NCI-H510A (cell line): ENCODE data around the gene GDF10.

Source experiments
- DNase-seq: peaks from one replicate; lab custom pipeline; 2025; lab: John Stamatoyannopoulos, UW

Gene GDF10

GRCh38 chr10:47334466-47335295, 34.7 kb downstream of the GDF10 start:
- no peak for DNase-seq

DNA sequence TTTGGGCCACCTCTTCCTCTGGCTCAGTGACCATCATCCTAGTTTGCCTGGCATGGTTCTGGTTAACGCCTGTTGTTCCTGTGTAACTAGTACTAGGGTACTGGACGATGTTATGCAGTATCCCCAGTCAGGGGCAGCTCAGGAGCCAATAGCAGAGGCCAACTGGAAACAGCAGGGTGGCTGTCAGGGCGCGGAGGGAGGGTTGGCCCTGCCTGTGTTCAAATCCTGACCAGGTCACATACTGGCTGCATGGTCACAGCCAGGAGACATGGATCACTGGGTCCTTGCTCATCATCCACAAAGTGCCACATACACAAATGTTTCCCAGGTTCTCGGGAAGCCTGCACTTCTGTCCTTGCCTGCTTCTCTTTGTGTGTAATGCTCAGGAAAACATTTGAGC, 35.9 kb downstream of the GDF10 start:
- no peak for DNase-seq

DNA sequence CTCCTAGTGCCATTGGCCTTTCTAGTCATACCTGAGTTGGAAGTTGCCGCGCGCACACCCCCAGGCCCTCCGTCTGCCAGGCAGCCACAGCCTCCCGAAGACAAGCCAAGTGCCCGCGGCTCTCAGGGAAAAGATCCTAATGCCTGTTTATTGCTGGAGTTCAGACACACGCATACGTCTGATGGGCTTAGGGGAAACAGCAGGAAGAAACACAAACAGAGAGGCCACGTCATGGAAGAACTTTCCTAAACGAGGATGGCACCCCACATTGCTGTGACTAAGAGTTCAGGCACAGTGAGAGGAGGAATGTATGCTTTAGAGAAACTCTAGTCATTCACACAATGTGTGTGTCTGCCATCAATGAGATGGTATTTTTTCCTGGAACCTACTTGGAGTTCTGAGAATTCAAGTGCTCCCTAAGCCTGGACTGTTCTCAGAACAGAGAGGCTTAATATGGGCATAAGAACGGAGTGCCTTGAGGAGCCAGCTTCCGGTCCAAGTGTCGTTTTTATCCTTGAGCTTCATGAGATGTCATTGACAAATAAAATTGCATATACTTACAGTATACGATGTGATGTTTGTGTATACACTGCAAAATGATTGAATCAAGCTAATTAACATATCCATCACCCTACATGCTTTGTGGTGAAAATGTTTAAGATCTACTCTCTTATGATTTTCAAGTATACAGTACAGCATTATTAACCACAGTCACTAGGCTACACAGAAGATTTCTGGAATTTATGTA, 36.6 kb downstream of the GDF10 start:
- DNase-seq: no peak

DNA sequence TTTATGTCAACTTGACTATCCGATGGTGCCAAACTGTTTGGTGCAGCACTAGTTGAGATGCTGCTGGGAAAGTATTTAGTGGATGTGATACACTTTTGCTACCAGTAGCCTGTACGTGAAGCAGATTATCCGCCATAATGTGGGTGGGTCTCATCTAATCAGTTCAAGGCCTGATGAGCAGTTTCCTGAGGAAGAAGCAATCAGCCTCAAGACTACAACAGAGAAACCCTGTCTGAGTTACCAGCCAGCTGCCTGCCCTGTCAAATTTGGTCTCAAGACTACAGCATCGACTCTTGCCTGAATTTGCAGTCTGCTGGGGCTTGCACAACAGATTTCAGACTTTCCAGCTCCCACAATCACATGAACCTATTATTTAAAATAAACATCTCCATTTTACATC, 37.3 kb downstream of the GDF10 start:
- no peak for DNase-seq

- no peak for DNase-seq
Observed at GRCh38 chr10:47339186-47339735, 39.3 kb downstream of the GDF10 start.

DNA sequence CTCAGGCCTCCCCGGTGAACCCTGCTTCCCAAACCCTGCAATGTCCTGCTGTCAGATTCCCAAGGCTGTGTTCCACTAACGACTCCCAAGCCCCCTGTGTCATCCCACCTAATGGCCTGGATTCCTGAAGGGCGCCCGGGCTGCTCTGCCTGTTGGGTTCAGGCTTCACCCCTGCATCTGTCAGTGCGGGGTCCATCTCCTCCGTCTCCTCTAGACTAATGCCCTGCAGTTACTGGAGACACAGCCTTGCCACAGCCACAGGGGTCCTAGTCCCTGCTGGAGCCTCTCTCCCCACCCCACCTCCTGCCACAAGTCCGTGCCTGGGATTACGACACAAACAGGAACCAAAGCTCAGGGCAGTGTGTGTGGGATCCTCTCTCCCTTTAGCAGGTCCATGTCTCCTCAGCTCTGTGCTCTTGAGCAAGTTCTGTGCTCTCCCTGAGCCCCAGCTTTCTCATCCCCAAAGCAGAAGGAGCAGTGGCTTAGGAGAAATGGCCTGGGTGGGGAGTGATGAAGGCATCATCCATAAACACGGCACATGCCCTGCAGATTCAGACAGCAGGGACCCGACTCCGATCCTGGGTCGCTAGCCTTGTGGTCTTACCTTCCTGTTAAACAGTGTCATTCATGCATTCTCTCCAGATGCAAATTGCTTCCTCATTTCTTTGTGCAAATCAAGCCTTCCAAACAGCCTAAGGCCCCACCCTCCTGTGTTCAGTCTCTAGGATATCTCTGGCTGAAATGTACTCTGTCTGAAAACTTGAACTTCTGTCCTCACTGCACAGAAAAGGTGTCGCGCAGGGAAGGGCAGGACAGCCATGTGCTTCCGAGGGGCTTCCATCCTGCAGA, 40.0 kb downstream of the GDF10 start:
- no peak for DNase-seq

DNA sequence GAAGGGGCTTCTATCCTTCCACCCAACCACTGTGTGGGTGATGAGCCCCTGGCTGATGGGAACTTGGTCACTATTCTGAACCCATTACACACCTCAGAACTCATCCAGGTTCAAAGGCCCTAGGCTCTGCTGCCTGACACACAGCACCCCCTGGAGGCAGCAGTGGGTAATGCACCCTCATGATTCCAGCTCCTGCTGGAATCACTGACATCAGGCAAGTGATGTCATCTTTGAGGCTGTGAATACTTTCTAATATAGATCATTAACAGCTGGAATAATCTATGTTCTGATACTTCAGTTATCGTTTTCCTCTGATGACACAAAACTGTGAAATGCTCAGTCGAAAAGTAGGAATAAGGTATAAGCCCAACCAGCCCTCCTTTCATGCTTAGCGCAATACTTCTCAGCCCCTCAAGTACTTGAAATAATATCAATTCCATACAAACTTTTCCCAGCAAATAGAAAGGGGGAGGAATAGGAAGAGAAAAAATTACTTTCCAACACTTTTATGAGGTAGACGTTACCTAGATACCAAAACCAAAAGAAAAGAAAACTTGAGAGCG, 40.7 kb downstream of the GDF10 start:
- no peak for DNase-seq

- no peak for DNase-seq
Observed at GRCh38 chr10:47344996-47345870, 45.2 kb downstream of the GDF10 start.

GRCh38 chr10:47346581-47347302, 46.7 kb downstream of the GDF10 start:
- DNase-seq: peak; percentile 23

DNA sequence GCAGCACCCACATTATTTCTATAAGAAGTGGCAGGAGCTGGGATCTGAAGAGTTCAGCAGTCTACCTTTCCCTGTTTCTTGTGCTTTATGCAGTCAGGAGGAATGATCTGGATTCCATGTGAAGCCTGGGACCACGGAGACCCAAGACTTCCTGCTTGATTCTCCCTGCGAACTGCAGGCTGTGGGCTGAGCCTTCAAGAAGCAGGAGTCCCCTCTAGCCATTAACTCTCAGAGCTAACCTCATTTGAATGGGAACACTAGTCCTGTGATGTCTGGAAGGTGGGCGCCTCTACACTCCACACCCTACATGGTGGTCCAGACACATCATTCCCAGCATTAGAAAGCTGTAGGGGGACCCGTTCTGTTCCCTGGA, 47.3 kb downstream of the GDF10 start:
- no peak for DNase-seq

DNA sequence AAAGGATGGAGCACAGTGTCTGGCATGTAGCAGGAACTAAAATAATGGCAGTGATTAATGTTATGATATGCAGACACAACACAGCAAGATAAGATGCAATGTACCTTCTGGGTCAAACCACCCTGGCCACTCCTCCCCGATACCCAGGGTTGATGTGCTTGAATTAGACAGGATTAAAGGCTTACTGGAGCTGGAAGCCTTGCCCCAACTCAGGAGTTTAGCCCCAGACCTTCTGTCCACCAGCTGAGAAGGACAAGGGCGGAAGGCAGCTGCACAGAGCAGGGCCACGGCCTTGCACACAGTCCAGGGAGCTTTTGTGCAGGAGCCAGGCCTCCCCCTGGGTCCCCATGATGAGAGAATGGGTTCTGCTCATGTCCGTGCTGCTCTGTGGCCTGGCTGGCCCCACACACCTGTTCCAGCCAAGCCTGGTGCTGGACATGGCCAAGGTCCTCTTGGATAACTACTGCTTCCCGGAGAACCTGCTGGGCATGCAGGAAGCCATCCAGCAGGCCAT, 48.2 kb downstream of the GDF10 start, which contains the start of gene RBP3:
RBP3 (plus strand) TSS at position 226 of the 514 bp plus-strand sequence; CDS start at position 348, 122 bp downstream.
- no peak for DNase-seq

GRCh38 chr10:47348661-47349470, 48.9 kb downstream of the GDF10 start:
- no peak for DNase-seq

- DNase-seq: no peak
Observed at GRCh38 chr10:47349516-47349915, 49.5 kb downstream of the GDF10 start.

DNA sequence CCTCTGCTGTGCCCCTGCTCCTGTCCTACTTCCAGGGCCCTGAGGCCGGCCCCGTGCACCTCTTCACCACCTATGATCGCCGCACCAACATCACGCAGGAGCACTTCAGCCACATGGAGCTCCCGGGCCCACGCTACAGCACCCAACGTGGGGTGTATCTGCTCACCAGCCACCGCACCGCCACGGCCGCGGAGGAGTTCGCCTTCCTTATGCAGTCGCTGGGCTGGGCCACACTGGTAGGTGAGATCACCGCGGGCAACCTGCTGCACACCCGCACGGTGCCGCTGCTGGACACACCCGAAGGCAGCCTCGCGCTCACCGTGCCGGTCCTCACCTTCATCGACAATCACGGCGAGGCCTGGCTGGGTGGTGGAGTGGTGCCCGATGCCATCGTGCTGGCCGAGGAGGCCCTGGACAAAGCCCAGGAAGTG, 50.0 kb downstream of the GDF10 start:
- no peak for DNase-seq

DNA sequence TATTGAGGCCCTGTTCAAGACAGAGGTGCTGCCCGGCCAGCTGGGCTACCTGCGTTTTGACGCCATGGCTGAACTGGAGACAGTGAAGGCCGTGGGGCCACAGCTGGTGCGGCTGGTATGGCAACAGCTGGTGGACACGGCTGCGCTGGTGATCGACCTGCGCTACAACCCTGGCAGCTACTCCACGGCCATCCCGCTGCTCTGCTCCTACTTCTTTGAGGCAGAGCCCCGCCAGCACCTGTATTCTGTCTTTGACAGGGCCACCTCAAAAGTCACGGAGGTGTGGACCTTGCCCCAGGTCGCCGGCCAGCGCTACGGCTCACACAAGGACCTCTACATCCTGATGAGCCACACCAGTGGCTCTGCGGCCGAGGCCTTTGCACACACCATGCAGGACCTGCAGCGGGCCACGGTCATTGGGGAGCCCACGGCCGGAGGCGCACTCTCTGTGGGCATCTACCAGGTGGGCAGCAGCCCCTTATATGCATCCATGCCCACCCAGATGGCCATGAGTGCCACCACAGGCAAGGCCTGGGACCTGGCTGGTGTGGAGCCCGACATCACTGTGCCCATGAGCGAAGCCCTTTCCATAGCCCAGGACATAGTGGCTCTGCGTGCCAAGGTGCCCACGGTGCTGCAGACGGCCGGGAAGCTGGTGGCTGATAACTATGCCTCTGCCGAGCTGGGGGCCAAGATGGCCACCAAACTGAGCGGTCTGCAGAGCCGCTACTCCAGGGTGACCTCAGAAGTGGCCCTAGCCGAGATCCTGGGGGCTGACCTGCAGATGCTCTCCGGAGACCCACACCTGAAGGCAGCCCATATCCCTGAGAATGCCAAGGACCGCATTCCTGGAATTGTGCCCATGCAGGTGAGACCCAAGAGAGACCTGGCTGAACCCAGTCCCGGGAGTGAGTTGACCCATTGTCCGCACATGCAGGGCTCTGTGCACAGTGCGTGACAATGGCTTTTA, 51.0 kb downstream of the GDF10 start:
- no peak for DNase-seq

GRCh38 chr10:47351899-47352815, 52.2 kb downstream of the GDF10 start:
- DNase-seq: no peak

DNA sequence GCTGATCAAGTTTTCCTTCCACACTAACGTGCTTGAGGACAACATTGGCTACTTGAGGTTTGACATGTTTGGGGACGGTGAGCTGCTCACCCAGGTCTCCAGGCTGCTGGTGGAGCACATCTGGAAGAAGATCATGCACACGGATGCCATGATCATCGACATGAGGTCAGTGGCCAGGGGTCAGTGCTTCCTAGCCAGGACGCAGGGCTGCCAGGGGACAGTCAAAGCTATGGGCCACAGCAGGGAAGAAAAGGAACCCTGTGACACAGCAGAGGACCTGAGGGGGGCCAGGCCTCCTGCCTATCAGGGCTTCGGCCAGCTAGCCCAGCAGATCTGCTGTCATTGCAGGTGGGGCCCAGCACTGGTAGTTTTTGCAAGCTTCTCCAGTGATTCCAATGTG, 53.4 kb downstream of the GDF10 start:
- DNase-seq: no peak
